ENCODE data around the gene MINDY4. TPM values are rescaled to one million over a fixed set of nuclear protein-coding genes. Genes with fewer than 3 reads are reported as not detected.

The MINDY4 gene
- polyA plus RNA-seq, 3 donors = 0.15 to 0.17 TPM; not detected in 1

DNA sequence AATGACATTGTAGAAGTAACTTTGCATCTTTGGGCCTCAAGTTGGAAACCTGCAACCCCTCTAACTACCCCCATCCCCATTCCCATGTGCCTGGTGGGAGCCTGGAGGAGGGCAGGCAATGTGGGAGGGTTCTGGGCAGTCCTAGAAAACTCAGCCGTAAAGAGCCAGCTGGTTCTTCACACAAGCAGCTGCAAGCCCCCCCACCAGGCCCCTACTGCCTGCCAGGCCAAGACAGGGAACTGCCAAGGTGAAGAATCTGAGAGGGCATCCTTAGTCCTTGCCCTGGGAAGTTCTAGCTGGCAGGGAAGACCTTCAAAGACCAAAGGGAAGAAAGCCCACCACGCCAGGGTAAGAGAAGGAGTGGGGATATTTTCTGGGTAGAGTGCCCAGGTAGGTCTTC lies 31.5 kb upstream of the MINDY4 start:
- intact Hi-C loops (cut with micrococcal nuclease) = no loop called here
- Histone ChIP-seq H3K27ac (ENCODE audit: low read depth in 1 of 2, low read length in 2 of 2) (no peak overlapping the region), H3K27me3 (ENCODE audit: control insufficient read depth in 2 of 2, insufficient read depth in 2 of 2, low read length in 2 of 2) (no peaks in the 10 kb centered on the region), H3K9ac (ENCODE audit: insufficient read depth, low read length, poor library complexity, severe bottlenecking) (no peak overlapping the region), H3K4me3 (replicated peaks in 1 of 3; ENCODE audit: low read depth in 2 of 3, low read length in 3 of 3) (no peak overlapping the region), H3K79me2 (ENCODE audit: insufficient read depth, low read length) (no peaks in the 10 kb centered on the region), H2AFZ (ENCODE audit: insufficient read depth, low read depth, low read length, poor library complexity, severe bottlenecking) (no peak overlapping the region), H3K9me3 (replicated peaks in 1 of 2; ENCODE audit: control insufficient read depth in 1 of 2, insufficient read depth in 1 of 2, low read length in 2 of 2) (no peaks in the 10 kb centered on the region), H3K4me1 (ENCODE audit: control insufficient read depth in 1 of 2, insufficient read depth in 2 of 2, low read length in 2 of 2) (no peaks in the 10 kb centered on the region), H3K4me2 (replicated peaks; ENCODE audit: extremely low read depth, low read length, poor library complexity, severe bottlenecking) (no peak overlapping the region), H3K36me3 (replicated peaks in 1 of 2; ENCODE audit: control insufficient read depth in 1 of 2, insufficient read depth in 2 of 2, low read length in 2 of 2) (no peaks in the 10 kb centered on the region), H4K20me1 (ENCODE audit: insufficient read depth, low read length) (no peaks in the 10 kb centered on the region)
- Mint-ChIP-seq H3K4me3 (no peak overlapping the region), H3K9me3 (peaks cover 0 to 16% (median 6%) of the 10 kb centered on the region in 7 donors), H3K27me3 (ENCODE audit: low read depth in 3 of 3) (peaks cover 2 to 3% (median 2%) of the 10 kb centered on the region in 3 donors), H3K4me1 (no peaks in the 10 kb centered on the region), H3K27ac (no peak overlapping the region), H3K36me3 (no peaks in the 10 kb centered on the region)
- no CpG with 5 or more reads among the region's 2 CpGs for WGBS (ENCODE audit: insufficient coverage)
- TF ChIP-seq CTCF (IDR thresholded peaks at IDR 0.05) = no peak
- DNase-seq = no peak

GRCh38 chr7:30740417-30741181 lies 30.6 kb upstream of the MINDY4 start:
- no peak overlapping the region for H3K4me2 ChIP-seq (replicated peaks; ENCODE audit: extremely low read depth, low read length, poor library complexity, severe bottlenecking)
- H3K4me1 ChIP-seq (ENCODE audit: control insufficient read depth in 1 of 2, insufficient read depth in 2 of 2, low read length in 2 of 2) = no peaks in the 10 kb centered on the region
- H3K4me1 Mint-ChIP-seq = no peaks in the 10 kb centered on the region
- no peaks in the 10 kb centered on the region for H3K27me3 ChIP-seq (ENCODE audit: control insufficient read depth in 2 of 2, insufficient read depth in 2 of 2, low read length in 2 of 2)
- H3K4me3 Mint-ChIP-seq = no peak overlapping the region
- H3K36me3 ChIP-seq (replicated peaks in 1 of 2; ENCODE audit: control insufficient read depth in 1 of 2, insufficient read depth in 2 of 2, low read length in 2 of 2) = no peaks in the 10 kb centered on the region
- H2AFZ ChIP-seq (ENCODE audit: insufficient read depth, low read depth, low read length, poor library complexity, severe bottlenecking) = no peak overlapping the region
- H3K27ac Mint-ChIP-seq = no peak overlapping the region
- no peaks in the 10 kb centered on the region for H4K20me1 ChIP-seq (ENCODE audit: insufficient read depth, low read length)
- no peak overlapping the region for H3K4me3 ChIP-seq (replicated peaks in 1 of 3; ENCODE audit: low read depth in 2 of 3, low read length in 3 of 3)
- intact Hi-C loops (cut with micrococcal nuclease) = no loop called here
- peak; percentile 98 for TF ChIP-seq CTCF (IDR thresholded peaks at IDR 0.05)
- peak; percentile 22 to 50 (median 37) for DNase-seq
- H3K79me2 ChIP-seq (ENCODE audit: insufficient read depth, low read length) = no peaks in the 10 kb centered on the region
- peaks cover 0 to 2% (median 2%) of the 10 kb centered on the region in 3 donors for H3K27me3 Mint-ChIP-seq (ENCODE audit: low read depth in 3 of 3)
- no peaks in the 10 kb centered on the region for H3K36me3 Mint-ChIP-seq
- H3K27ac ChIP-seq (ENCODE audit: low read depth in 1 of 2, low read length in 2 of 2) = no peak overlapping the region
- H3K9me3 Mint-ChIP-seq = peaks cover 0 to 10% (median 2%) of the 10 kb centered on the region in 7 donors
- no peak overlapping the region for H3K9ac ChIP-seq (ENCODE audit: insufficient read depth, low read length, poor library complexity, severe bottlenecking)
- WGBS (ENCODE audit: insufficient coverage) = 56% methylated on average over 9 of the region's 14 CpGs
- no peaks in the 10 kb centered on the region for H3K9me3 ChIP-seq (replicated peaks in 1 of 2; ENCODE audit: control insufficient read depth in 1 of 2, insufficient read depth in 1 of 2, low read length in 2 of 2)
